HG03571 (cell line): Measurements from ENCODE around the gene TPX2.

ENCODE experiments used
- ATAC-seq: cut with Tn5 transposase; IDR thresholded peaks from one replicate; pipeline ENCODE4 v1.9.1; 2021; ENCODE audit not compliant: unreplicated experiment

Gene TPX2, protein sequence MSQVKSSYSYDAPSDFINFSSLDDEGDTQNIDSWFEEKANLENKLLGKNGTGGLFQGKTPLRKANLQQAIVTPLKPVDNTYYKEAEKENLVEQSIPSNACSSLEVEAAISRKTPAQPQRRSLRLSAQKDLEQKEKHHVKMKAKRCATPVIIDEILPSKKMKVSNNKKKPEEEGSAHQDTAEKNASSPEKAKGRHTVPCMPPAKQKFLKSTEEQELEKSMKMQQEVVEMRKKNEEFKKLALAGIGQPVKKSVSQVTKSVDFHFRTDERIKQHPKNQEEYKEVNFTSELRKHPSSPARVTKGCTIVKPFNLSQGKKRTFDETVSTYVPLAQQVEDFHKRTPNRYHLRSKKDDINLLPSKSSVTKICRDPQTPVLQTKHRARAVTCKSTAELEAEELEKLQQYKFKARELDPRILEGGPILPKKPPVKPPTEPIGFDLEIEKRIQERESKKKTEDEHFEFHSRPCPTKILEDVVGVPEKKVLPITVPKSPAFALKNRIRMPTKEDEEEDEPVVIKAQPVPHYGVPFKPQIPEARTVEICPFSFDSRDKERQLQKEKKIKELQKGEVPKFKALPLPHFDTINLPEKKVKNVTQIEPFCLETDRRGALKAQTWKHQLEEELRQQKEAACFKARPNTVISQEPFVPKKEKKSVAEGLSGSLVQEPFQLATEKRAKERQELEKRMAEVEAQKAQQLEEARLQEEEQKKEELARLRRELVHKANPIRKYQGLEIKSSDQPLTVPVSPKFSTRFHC

DNA sequence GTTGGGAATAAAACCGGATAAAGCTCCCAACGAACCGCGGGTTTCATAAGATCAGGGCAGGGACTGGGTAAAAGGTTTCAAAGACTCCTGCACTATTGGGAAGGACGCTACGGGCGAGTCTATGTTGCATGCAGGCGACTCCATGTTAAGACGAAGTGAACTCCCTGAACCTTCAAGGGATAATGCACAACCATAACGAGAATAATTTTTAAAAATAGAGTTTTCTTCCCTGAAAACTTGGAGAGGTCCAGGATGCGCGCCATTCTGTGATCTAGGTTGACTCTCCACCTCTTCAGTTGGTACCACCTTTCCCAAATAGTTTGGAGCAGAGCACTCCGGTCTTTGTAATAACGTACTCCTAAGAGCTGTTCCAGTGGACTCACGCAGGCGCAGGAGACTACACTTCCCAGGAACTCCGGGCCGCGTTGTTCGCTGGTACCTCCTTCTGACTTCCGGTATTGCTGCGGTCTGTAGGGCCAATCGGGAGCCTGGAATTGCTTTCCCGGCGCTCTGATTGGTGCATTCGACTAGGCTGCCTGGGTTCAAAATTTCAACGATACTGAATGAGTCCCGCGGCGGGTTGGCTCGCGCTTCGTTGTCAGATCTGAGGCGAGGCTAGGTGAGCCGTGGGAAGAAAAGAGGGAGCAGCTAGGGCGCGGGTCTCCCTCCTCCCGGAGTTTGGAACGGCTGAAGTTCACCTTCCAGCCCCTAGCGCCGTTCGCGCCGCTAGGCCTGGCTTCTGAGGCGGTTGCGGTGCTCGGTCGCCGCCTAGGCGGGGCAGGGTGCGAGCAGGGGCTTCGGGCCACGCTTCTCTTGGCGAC is at the start of gene TPX2:
TPX2 (plus strand) TSS at position 562 of the 821 bp plus-strand sequence. CDS start 18,187 bp downstream, outside the sequence.
- ATAC-seq, result peak; percentile 96

DNA sequence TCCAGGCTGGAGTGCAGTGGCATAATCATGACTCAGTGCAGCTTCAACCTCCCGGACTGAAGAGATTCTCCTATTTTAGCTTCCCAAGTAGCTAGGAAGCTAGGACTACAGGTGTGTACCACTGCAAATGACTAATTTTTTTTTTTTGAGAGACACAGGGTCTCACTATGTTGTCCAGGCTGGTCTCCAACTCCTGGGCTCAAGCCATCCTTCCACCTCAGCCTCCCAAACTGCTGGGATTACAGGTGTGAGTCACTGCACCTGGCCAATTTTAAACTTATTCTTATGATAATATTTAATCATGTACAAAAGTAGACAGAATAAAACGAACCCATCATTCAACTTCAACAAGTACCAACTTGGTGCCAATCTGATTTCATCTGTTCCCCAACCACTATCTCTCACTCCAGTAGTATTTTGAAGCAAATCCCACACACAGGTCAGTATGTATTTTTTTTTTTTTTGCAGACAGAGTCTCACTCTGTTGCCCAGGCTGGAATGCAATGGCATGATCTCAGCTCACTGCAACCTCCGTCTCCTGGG is 48.9 kb upstream of the TPX2 start:
- ATAC-seq, result no peak

DNA sequence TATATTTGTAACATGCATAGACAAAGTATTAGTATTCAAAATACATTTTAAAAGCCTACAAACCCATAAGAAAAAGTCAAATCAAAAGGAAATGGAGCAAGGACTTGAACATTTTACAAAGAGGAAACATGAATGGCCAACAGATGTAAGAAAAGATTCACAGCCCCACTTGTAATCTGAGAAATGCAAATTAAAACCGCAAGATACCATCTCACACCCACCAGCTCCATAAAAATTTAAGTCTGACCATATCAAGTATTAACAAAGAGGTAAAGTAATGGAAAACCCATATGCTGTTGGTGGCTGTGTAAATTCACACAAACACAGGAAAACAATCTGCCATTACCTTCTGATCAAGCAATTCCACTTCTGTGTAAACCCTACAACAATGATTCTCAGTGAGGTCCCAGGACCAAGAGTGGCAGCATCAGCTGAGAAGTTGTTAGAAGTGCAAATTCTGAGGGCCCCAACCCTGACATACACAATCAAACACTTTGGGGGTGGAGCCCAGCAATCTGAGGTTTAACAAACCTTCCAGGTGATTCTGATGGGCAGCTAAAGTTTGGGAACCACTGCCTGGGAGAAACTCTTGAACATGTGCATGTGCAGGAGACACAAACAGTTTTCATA is 47.3 kb upstream of the TPX2 start:
- ATAC-seq, result no peak

DNA sequence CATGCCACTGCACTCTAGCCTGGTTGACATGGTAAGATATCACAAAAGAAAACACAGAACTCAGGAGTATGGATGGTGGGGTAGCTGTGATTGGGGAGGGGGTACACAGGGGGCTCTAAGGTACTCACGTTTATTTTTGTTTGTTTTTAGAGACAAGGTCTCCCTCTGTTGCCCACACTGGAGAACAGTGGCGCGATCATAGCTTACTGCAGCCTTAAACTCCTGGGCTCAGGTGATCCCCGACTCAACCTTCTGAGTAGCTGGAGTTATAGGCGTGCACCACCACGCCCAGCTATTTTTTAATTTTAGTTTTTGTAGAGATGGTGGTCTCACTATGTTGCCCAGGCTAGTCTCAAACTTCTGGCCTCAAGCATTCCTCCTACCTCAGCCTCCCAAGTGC is 45.7 kb upstream of the TPX2 start:
- no peak for ATAC-seq

DNA sequence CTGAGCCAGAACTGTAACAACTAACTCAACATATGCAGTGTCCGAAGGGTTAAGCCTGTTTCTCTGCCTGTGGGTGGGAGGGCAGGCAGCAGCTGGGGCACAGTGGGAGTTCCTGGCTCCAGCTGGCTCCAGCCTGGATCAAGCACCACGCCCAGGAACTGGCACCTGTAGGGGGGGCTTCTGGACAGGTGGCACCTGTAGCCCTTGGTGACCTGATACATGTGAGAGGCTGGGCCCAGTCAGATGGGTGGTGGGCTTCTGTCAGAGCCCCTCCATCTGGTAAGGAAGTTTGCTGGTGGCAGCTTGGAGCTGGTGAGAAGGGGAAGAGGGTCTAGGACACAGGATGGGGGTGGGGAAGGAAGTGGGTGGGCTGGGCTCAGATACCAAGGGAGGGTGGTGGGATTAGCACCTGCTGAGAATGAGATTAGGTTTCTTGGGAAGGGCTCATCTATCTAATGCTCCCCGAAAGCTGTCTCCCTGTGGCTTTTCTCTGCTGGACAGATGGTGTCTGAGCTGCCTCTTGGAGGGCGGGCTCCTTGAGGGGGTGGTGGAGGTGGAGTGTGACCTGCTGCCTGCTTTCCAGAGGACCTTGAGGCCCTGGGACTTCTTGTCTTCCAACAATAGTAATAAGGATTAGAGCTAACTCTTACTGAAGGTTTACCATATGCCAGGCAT is 45.0 kb upstream of the TPX2 start:
- ATAC-seq, result no peak

DNA sequence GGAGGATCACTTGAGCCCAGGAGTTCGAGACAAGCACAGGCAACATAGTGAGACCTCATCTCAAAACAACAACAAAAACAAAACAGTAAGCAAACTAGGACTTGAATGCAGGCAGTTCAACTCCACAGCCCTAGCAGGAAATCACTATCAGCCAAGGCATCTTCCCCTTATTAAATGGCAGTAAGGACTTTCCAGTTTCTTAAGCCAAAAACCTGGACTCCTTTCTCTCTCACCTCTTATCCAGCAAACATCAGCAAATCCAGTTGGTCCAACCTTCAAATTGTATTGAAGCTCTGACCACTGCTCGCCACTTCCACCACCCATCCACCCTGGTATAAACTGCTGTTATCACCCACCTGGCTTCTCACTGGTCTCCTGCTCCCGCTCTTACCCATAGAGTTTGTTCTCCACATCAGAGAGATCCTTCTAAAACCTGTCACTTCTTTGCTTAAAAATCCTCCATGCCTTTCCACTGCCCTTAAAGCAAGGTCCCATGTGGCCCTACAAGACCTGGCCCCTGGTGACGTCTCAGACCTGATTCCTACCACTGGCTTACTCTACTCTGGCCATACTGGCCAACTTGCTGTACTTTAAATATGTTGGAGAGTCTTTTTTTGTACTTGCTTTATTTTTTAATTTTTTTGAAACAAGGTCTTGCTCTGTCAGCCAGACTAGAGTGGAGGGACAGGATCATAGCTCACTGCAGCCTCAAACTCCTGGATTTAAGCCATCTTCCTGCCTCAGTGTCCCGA is 44.1 kb upstream of the TPX2 start:
- no peak for ATAC-seq

DNA sequence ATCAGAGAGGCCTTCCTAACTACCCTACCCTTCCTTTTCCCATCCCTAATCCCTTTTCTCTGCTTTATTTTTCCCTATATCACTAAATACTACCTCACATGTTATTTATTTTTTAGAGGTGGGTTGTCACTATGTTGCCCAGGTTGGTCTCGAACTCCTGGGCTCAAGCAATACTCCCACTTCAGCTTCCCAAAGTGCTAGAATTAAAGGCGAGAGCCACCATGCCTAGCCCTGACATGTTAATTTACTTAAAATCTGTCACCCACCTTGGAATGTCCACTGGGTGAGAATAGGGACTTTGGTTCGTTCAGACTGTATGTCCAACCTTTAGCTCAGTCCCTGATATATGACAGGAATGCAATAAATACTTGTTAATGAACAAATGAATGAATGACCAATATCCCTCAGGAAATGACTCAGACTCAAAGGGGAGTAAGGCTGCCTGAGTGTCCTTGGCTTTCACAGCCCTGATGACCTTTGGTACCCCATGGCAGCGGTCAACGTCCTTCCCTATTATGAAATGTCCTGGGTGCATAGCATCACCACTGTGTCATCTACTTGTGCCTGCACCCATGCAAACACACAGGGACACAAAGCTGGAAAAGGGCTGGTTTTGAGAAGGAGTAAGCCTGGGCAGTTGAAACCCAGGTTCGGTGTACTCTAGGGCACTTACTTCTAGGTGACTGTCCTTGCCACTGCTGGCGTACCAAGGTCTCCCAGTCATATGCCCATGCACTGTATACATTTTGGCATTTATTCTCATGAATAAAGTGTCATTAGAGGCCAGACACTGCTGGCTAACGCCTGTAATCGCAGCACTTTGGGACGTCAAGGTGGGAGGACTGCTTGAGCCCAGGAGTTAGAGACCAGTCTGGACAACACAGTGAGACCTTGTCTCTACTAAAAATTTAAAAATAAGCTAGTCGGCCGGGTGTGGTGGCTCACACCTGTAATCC is 43.0 kb upstream of the TPX2 start:
- ATAC-seq, result no peak

DNA sequence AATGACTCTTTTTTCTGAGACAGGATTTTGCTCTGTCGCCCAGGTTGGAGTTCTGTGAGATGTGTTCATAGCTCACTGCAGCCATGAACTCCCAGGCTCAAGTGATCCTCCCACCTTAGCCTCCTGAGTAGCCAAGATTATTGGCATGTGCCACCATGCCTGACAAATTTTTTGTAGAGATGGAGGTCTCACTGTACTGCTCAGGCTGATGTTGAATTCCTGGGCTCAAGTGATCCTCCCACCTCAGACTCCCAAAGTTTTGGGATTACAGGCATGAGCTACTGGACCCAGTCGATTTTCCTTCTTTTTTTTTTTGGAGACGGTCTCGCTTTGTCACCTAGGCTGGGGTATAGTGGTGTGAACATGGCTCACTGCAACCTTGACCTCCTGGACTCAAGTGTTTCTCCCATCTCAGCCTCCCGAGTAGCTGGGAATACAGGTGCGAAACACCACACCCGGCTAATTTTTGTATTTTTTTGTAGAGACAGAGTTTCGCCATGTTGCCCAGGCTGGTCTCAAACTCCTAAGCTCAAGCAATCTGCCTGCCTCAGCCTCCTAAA is 40.8 kb upstream of the TPX2 start:
- no peak for ATAC-seq

DNA sequence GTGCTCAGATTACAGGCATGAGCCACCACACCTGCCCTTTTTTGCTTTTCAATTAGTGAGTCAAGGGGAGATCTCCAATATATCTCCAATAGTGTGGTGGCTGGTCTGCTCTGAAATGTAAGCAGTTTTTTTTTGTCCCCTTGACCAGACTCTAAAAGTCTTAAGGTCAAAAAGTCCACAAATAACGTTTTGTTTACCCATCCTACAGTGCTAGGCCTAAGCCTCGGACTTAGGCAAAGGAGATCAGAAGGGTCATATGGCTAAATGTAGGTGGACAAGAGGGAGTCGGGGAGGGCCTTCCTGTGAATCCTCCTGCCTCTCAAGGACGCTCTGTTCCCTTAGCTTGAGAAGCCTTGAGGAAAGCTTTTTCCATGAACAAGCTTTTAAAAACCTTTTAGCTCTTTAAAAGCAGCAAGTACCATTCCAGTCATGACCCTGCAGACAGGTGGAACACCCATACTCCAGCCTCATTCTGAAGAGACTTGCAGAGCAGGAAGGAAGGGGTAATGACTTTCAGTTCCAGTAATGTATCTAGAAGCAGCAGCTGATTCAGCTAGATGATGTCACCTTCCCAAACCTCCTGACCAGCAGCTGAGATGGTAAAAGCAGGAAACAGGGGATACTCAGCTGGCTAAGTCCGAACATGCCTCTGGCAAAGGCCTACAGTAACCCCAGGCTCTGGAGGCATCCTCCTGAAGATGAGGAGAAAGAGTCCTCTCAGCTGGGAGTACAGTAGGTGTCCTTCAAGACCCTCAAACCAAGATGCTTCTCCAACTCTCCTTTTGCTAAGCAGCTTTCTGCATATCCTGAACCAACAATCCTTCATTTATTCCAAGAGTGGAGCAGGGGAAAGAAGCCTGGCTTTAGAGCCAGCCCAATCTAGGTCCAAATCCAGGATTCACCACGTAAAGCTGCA is 40.0 kb upstream of the TPX2 start:
- ATAC-seq, result peak; percentile 83

DNA sequence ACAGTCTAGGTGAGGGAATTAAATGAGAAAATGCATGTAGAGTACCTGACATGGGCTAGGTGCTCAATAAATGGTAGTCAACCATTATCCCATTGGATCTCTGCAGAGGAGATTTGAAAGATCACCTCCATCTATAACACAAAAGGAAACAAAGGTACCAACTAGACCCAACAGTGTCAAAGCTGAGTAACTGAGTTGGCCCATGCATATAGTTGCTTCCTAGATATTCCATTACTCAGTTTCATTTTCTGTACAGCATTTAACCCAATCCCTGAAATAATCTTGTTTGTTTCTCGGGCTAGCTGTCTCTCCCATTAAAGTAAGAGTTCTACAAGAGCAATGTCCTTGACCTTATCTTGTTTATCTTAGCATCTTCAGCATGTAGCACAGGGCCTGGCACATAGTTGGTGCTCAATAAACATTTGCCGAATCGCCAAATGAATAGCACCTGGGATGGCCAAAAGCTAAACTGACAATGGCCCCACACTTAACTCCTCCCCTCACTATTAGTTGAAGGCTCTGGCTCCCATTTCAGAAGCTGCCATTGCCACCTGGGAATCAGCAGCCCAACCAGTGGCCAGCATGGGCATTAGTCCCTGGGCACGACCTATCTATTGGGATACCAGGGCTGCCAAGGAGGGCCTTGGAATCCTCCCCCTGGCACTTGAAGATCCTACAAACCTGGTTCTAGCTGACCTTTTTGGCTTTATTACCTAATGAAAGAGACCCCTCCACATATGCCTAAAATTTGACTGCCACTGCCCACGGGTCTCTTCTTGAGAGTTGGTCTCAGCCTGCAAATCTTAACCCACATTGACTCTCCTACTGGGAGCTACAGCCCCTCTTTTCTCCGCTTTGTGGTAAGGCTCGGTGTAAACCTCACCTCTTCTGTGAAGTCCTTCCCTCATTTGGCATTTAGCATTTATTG is 39.0 kb upstream of the TPX2 start:
- no peak for ATAC-seq

DNA sequence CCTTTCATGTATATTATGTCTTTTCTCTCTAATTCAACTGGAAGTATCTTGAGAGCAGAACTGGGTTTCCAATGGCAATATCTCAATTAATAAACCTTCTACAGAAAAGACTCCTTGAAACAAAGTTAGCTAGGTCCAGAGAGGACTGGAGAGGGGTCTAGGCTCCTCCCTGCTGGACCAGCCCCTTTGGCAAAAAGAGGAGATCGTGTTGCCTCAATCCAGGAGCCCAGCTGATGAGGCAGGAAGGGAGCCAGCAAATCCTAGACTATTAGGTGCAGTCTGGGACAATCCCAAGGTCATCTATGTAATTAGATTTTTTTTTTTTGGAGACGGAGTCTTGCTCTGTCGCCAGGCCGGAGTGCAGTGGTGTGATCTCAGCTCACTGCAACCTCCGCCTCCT is 38.3 kb upstream of the TPX2 start:
- no peak for ATAC-seq

DNA sequence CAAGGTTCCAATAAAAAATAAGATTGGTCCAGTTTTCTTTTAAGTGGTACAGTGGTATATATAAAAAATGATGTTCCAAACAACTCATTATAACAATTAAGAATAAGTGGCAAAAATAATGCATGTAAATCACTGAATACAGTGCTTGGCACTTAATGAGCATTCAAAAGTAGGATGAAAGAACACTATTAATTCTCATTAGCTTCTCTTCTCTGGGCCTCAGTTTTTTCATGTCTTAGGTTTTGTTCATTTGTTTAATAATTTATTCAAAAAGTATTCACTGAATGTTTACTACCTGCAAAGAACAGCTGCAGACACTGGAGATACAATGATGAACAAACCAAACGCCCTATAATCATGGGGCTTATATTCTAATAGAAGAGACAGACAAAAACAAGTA is 37.5 kb upstream of the TPX2 start:
- ATAC-seq, result no peak

DNA sequence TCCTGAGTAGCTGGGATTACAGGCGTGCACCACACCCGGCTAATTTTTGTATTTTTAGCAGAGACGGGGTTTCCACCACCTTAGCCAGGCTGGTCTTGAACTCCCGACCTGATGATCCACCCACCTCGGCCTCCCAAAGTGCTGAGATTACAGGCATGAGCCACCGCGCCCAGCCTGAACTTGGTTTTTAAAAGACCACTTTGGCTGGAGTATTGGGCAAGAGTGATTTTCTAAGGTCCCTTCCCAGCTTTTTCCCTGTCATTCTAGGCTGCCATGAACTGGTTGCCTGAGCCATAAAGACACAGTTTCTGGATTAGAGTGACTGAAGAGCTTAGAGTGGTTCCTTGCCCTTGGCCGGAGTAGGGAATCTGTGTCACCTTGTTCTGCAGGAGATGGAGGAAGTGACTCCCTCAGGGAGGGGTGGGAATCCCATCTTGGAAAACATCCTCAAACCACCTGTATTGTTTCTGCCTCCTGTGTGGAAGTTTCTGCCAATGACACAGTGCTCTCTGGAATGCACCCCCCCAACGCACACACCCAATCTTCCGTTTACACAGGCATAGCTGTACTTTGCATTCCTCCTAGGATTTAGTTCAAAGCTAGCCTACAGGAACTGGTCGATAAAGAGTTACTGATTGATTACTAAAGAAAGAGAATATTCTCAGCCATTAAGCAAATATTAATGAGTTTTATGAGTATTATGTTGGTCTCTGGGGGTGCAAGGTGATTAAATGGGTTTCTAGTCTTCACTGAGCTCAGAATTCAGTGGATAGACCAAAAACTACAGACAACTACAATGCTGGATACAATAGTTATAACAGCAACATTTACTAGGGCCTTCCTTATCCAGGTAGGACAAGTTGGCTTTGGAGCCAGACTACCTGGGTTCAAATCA is 34.6 kb upstream of the TPX2 start:
- ATAC-seq, result no peak

DNA sequence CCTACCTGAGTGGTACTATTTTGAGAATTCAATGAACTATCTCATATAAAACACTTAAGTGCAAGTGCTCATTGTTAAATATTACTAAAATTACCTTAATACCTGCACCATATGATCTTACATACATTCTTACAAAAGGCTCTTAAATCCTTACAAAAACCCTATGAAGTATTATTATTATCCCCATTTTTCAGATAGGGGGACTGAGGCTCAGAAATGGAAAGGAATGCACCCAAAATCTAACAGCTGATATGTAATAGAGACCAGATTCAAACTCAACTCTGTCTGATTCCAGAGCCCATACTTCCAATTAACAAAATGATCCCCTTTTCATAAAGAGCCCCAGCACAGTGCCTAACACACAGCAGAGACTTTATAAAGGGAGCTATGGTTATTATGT is 33.9 kb upstream of the TPX2 start:
- no peak for ATAC-seq
